Ovary (tissue), 9 donors: ENCODE data around the gene PLEKHH3. TPM values are rescaled to one million over a fixed set of nuclear protein-coding genes. Genes with fewer than 3 reads are reported as not detected.

Experiments used
- DNase-seq, 5 donors: peaks; one replicate each; pipeline ENCODE4 v3.0.0-alpha.2; 2019 to 2020
- H3K27ac ChIP-seq, 2 donors: fragments of 200-600 bp; one replicate each; pipeline versions ENCODE4 v1.5.1 to v1.8.0; 2019 to 2022
- H3K27me3 ChIP-seq: fragments of 200-600 bp; one replicate; pipeline ENCODE4 v1.8.0; 2022
- H3K36me3 ChIP-seq: fragments of 200-600 bp; sonication (generic); one replicate; pipeline ENCODE4 v1.5.1; 2019
- H3K4me1 ChIP-seq: one replicate; pipeline ENCODE4 v1.8.1; 2013; ENCODE audit warnings: mild to moderate bottlenecking, moderate library complexity; ENCODE audit not compliant: insufficient read depth
- H3K4me3 ChIP-seq: fragments of 200-600 bp; sonication (generic); one replicate; pipeline ENCODE4 v1.5.1; 2017
- H3K9me3 ChIP-seq, 2 donors: fragments of 200-600 bp in 1 of 2; sonication (generic) in 1 of 2; one replicate each; pipeline versions ENCODE4 v1.5.1 to v1.8.1; 2013 to 2019; ENCODE audit warnings: mild to moderate bottlenecking in 1 of 2, moderate library complexity in 1 of 2
- CTCF ChIP-seq, 3 donors: fragments of 450-650 bp in 2 of 3; fragments of 200-600 bp in 1 of 3; IDR thresholded peaks; one replicate each; pipeline versions ENCODE4 v1.5.1 to v1.8.0; 2016 to 2022; ENCODE audit warnings: antibody characterized with exemption in 3 of 3, mild to moderate bottlenecking in 1 of 3
- EP300 ChIP-seq: sonication (generic); formaldehyde crosslinking; IDR thresholded peaks from one replicate; pipeline ENCODE4 v1.6.1; 2017; ENCODE audit warnings: antibody characterized with exemption
- POLR2A ChIP-seq: fragments of 450-650 bp; IDR thresholded peaks from one replicate; pipeline ENCODE4 v1.6.1; 2017; ENCODE audit warnings: antibody characterized with exemption, mild to moderate bottlenecking, moderate library complexity
- whole genome bisulfite sequencing, 3 donors: extraction: QIAGEN DNeasy Blood & Tissue Kit in 1 of 3; methylation state at CpG; one replicate each; pipeline versions ENCODE4 v1.1.5 to v1.1.7; 2013 to 2017; 5-methylcytosine and 5-hydroxymethylcytosine counted together
- intact Hi-C, 4 donors: fragments of 100-400 bp; cut with DNase I; formaldehyde crosslinking; loops; one replicate each; pipeline versions ENCODE4 v1.11.0 to v1.15.1; 2022 to 2023
- polyA plus RNA-seq, 2 donors: library from polyadenylated mRNA; stranded (reverse); fragments of 200-250 nt in 1 of 2; fragments of 350-450 nt in 1 of 2; fragmentation: Illumina TruSeq in 1 of 2; extraction: RNeasy Lipid Tissue Mini Kit (QIAGEN cat#74804) in 1 of 2; gene quantifications; one replicate each; pipeline ENCODE4 v1.2.3, GENCODE V29; 2013 to 2014
- total RNA-seq, 7 donors: library from RNA; depleted of rRNA in 2 of 7; stranded (reverse); fragments of >200 nt in 2 of 7; fragmentation: NEBNext Ultra II Directional in 3 of 7; extraction: Animal tissue kit (Norgen Biotek cat#: 25700) in 3 of 7; gene quantifications; one replicate each; pipeline versions ENCODE4 v1.1.0 to v1.2.4, GENCODE V29; 2016 to 2023
- donor health status: DM: no; HTN: no; CAD: no; lungs with moderate emphysema.
- donor health status: DM: no; HTN: no; CAD: no.
- donor health status: Bipolar disorder and iron deficiency.
- donor health status: DM: yes; HTN: yes; CAD: no.
- donor health status: DM: no; HTN: no; CAD: no.
- donor health status: DM: yes; HTN: yes; CAD: no.

PLEKHH3 gene
- total and polyA plus RNA-seq, 9 donors: 2.1 to 81.6 (median 37.4) TPM

- Histone ChIP-seq H3K9me3 (no peaks in the 10 kb centered on the region), H3K27me3 (no peaks in the 10 kb centered on the region), H3K36me3 (peaks cover 2% of the 10 kb centered on the region), H3K4me1 (peaks cover 1% of the 10 kb centered on the region), H3K27ac (peak overlapping the region in 1 of 2 donors; percentile 33), H3K4me3 (no peak overlapping the region)
- DNase-seq: no peak
- TF ChIP-seq EP300 (no peak), CTCF (IDR thresholded peaks at IDR 0.05) (no peak), POLR2A (no peak)
- intact Hi-C loops: loop anchor here in 1 of 4 donors (10.0 kb wide), 1 partner anchor 70 kb away; the partner anchor contains the start of gene VPS25
- 91 to 95% (median 93%) methylated on average over 5 of the region's 5 CpGs for WGBS, 3 donors
Measured at GRCh38 chr17:42704490-42704836, 27.7 kb upstream of the PLEKHH3 start.

GRCh38 chr17:42702446-42702845, 25.7 kb upstream of the PLEKHH3 start:
- Histone ChIP-seq H3K4me3 (no peak overlapping the region), H3K36me3 (no peaks in the 10 kb centered on the region), H3K9me3 (no peaks in the 10 kb centered on the region), H3K4me1 (peaks cover 7% of the 10 kb centered on the region), H3K27me3 (no peaks in the 10 kb centered on the region), H3K27ac (no peak overlapping the region)
- intact Hi-C loops: loop anchor here in 1 of 4 donors (10.0 kb wide), 1 partner anchor 72 kb away; the partner anchor contains the start of gene VPS25
- TF ChIP-seq CTCF (IDR thresholded peaks at IDR 0.05) (no peak), POLR2A (no peak), EP300 (no peak)
- WGBS, 3 donors: 87 to 88% (median 88%) methylated on average over 11 of the region's 11 CpGs
- no peak for DNase-seq

- Histone ChIP-seq H3K36me3 (no peaks in the 10 kb centered on the region), H3K9me3 (no peaks in the 10 kb centered on the region)
- intact Hi-C loops: loop anchor here in 1 of 4 donors (10.0 kb wide), 1 partner anchor 74 kb away; the partner anchor contains the start of gene VPS25
Measured at GRCh38 chr17:42700586-42701289, 23.9 kb upstream of the PLEKHH3 start.

GRCh38 chr17:42699415-42699740, 22.6 kb upstream of the PLEKHH3 start:
- Histone ChIP-seq H3K9me3 (no peaks in the 10 kb centered on the region), H3K27me3 (no peaks in the 10 kb centered on the region), H3K4me3 (no peak overlapping the region), H3K27ac (no peak overlapping the region), H3K36me3 (no peaks in the 10 kb centered on the region), H3K4me1 (peaks cover 7% of the 10 kb centered on the region)
- TF ChIP-seq CTCF (IDR thresholded peaks at IDR 0.05) (no peak), POLR2A (no peak), EP300 (no peak)
- peak in 1 of 5 donors; percentile 13 for DNase-seq
- intact Hi-C loops: no loop called here
- WGBS, 3 donors: 49 to 64% (median 64%) methylated on average over 4 of the region's 4 CpGs

More at GRCh38 chr17:42700586-42701289, 23.9 kb upstream of the PLEKHH3 start:
- Histone ChIP-seq H3K27me3 (no peaks in the 10 kb centered on the region), H3K4me3 (no peak overlapping the region), H3K27ac (peak overlapping the region in 1 of 2 donors; percentile 20), H3K4me1 (peaks cover 7% of the 10 kb centered on the region)
- peak in 1 of 5 donors; percentile 19 for DNase-seq
- whole genome bisulfite sequencing, 3 donors: 76 to 81% (median 77%) methylated on average over 10 of the region's 10 CpGs
- TF ChIP-seq POLR2A (no peak), CTCF (IDR thresholded peaks at IDR 0.05) (no peak), EP300 (no peak)
